ENCODE results near the gene PDIA2. TPM values are rescaled to one million over a fixed set of nuclear protein-coding genes. Genes with fewer than 3 reads are reported as not detected.

PDIA2 gene
- total and polyA plus RNA-seq, 5 donors from 2014 or later = not detected

DNA sequence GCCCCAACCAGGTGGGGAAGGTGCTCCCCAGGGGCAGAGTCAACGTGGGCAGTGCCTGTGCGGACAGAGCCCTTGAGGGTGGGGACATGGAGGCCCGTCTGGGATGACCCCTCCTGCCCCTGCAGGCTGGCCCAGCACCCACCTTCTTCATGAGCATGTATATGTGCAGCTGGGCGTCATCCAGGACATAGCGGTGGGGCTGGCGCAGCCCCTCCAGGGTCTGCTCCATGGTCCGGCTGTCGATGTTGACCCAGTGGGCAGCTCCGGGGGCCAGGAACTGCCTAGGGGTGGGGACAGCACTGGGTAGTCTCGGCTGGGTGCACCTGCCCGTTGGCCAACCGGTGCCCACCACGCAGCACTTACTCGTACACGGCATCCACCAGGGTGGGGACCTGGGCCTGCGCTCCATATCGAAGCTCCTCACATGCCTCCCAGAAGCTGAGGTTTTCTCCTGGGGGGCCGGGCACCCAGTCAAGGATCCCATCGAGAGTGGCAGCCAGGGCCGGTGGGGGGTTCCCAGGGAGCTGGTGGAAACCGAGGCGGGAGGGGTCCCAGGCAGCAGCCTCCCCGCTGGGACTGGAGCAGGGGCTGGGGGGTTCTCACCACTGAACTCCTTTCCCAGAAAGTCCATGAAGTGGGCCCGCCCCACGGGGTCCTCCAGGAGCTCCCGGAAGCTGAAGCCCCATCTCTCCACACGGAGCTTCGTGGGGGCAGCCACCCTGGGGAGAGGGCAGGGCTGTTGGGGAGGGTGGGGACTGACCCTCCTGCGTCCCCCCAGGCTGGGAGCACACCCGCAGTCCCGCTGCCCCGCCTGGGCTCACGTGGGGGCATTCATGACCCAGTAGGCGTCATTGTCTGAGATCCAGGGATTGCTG, 12.3 kb upstream of the PDIA2 start:
- H3K4me1 Mint-ChIP-seq = peaks cover 0 to 9% (median 0%) of the 10 kb centered on the region in 4 donors

DNA sequence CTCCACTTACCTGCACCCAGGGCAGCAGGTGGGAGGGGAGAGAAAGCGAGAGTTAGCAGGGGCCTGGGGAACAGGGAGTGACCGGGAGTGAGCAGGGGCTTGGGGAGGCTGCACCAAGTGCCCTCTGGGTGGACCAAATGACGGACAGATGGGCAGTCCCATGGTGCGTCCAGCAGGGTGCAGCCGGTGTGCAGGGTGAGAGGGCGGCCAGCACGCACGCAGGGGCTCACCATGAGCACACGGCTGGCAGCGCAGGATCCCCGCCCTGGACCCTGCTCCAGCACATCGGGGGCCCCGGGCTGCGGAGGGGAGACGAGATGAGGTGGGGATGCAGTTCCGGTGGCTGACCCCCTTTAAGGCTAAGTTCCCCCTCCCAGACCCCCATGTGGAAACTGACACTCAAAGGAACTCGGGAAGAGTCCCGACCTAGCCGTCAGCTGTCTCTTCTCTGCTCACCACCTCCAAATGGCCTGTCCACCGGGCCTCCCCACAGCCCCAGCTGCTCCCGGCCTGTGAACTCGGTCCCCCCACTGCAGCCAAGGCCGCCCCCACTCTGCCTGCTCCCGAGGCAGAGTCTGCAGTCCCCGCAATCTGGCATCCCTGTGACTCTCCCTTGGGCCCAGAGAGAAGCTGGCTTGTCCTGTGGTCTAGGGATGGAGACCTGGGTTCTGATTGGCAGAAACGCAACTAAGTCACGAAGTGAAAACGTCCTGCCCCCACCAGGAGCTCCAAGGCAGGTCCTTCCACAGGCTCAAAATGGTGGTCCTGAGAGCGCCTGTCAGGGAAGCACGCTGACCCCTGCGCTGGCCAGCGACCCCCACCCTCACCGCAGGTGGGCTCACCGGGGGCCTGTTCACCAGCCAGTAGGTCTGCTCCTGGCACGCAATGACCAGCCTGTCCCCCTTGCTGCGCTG, 10.1 kb upstream of the PDIA2 start:
- peaks cover 32% of the 10 kb centered on the region for H3K27me3 Mint-ChIP-seq
- H3K27ac ChIP-seq (ENCODE audit: insufficient read depth, low read length, poor library complexity, severe bottlenecking) = no peak overlapping the region
- peaks cover 0 to 7% (median 2%) of the 10 kb centered on the region in 4 donors for H3K4me1 Mint-ChIP-seq
- peaks cover 11% of the 10 kb centered on the region for H3K4me1 ChIP-seq (ENCODE audit: control insufficient read depth, insufficient read depth, low read length, poor library complexity, severe bottlenecking)
- H3K36me3 ChIP-seq (ENCODE audit: control insufficient read depth, insufficient read depth, low read length) = no peaks in the 10 kb centered on the region
- no peak for DNase-seq
- H3K9me3 Mint-ChIP-seq = no peaks in the 10 kb centered on the region
- H3K27me3 ChIP-seq (ENCODE audit: control insufficient read depth, insufficient read depth, low read length) = no peaks in the 10 kb centered on the region
- H3K4me3 Mint-ChIP-seq = no peak overlapping the region
- no peaks in the 10 kb centered on the region for H3K9me3 ChIP-seq (ENCODE audit: control insufficient read depth in 2 of 2, low read length in 2 of 2)
- no peak overlapping the region for H3K27ac Mint-ChIP-seq
- no peaks in the 10 kb centered on the region for H3K36me3 Mint-ChIP-seq
- no peak for ATAC-seq (ENCODE audit: low read depth in 2 of 2)
- H3K4me3 ChIP-seq (ENCODE audit: low read depth, low read length) = no peak overlapping the region

More for the DNA sequence above, 12.3 kb upstream of the PDIA2 start:
- H3K4me1 ChIP-seq (ENCODE audit: control insufficient read depth, insufficient read depth, low read length, poor library complexity, severe bottlenecking) = peaks cover 6% of the 10 kb centered on the region
- H3K27ac ChIP-seq (ENCODE audit: insufficient read depth, low read length, poor library complexity, severe bottlenecking) = no peak overlapping the region
- no peaks in the 10 kb centered on the region for H3K9me3 Mint-ChIP-seq
- H3K4me3 ChIP-seq (ENCODE audit: low read depth, low read length) = no peak overlapping the region
- H3K4me3 Mint-ChIP-seq = no peak overlapping the region
- no peaks in the 10 kb centered on the region for H3K27me3 ChIP-seq (ENCODE audit: control insufficient read depth, insufficient read depth, low read length)
- peaks cover 4% of the 10 kb centered on the region for H3K36me3 Mint-ChIP-seq
- H3K36me3 ChIP-seq (ENCODE audit: control insufficient read depth, insufficient read depth, low read length) = no peaks in the 10 kb centered on the region
- ATAC-seq (ENCODE audit: low read depth in 2 of 2) (no peak), DNase-seq (no peak)
- H3K27ac Mint-ChIP-seq = peak overlapping the region in 1 of 3 donors; percentile 14
- no peaks in the 10 kb centered on the region for H3K9me3 ChIP-seq (ENCODE audit: control insufficient read depth in 2 of 2, low read length in 2 of 2)
- H3K27me3 Mint-ChIP-seq = peaks cover 15% of the 10 kb centered on the region

DNA sequence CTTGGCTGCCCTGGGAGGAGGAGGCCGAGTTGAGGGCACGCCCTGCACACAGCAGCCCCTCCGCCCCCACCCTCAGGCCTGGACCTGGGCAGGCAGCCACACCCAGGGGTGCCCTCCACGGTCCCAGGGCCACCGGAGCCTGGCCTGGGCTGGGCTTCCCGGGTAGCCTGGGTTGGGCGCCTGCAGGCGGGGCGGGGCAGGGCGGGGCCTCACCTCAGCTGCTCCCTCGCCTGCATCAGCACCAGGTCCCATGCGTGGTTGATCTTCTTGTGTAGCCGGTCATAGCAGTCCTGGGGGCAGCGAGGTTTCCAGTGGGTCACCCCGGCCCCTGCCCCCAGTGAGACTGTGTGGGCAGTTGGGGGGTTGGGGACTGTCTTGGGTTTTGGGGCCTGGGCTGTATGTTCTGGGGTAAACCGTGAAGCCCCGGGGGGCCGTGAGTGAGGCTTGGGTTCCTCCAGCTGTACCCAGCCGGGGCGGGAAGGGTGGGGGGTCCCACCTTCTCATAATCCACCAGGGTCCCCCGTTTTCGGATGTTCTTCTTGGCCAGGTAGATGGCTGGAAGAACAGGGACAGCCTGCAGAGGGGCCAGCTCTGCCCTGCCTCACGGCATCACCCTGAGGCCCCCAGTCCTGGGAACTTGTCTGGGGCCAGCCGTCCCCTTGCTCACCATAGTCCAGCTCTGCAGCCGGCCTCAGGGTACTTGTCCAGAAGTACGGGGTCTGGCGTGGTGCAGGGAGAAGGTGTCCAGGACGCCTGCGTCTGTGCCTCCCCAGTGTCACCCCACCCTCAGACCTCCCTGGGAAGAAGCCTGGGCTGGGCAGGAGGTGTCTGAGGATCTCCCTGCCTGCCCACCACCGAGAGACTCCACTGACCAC, 9.2 kb upstream of the PDIA2 start:
- Histone ChIP-seq H3K4me1 (ENCODE audit: control insufficient read depth, insufficient read depth, low read length, poor library complexity, severe bottlenecking) (peaks cover 13% of the 10 kb centered on the region), H3K36me3 (ENCODE audit: control insufficient read depth, insufficient read depth, low read length) (no peaks in the 10 kb centered on the region), H3K27ac (ENCODE audit: insufficient read depth, low read length, poor library complexity, severe bottlenecking) (no peak overlapping the region), H3K9me3 (ENCODE audit: control insufficient read depth in 2 of 2, low read length in 2 of 2) (no peaks in the 10 kb centered on the region), H3K27me3 (ENCODE audit: control insufficient read depth, insufficient read depth, low read length) (peaks cover 2% of the 10 kb centered on the region), H3K4me3 (ENCODE audit: low read depth, low read length) (no peak overlapping the region)
- no peak overlapping the region for H3K27ac Mint-ChIP-seq
- ATAC-seq (ENCODE audit: low read depth in 2 of 2) = no peak
- H3K4me1 Mint-ChIP-seq = peaks cover 0 to 9% (median 4%) of the 10 kb centered on the region in 4 donors
- H3K9me3 Mint-ChIP-seq = no peaks in the 10 kb centered on the region
- H3K36me3 Mint-ChIP-seq = no peaks in the 10 kb centered on the region
- DNase-seq = no peak
- H3K4me3 Mint-ChIP-seq = no peak overlapping the region
- peaks cover 38% of the 10 kb centered on the region for H3K27me3 Mint-ChIP-seq

DNA sequence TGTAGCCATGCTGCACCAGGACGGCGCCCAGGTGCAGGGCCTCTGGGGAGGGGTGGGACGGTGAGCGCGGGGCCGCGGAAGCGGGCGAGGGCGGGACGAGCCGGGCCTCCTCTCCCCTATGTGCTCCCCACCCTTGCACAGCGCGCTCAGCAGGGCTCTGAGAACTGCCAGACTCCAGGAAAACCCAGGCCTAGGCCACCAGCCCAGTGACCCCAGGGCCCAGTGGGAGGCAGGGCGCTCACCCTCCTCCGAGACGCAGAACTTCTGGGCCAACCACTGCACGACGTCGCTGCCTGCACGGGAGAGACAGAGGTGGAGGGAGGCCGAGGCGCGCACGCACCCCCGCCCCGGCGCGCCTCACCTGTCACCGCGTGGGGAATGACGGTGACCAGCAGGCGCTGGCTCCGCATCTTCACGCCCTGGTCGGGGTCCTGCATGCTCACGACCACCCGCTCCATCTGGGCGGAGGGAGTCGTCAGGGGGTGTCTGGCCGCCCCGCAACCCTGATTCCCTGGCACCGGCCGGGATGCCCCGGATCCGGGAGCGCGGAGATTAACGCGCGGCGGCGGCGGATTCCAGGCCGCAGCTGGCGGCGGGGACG, 7.8 kb upstream of the PDIA2 start:
- no peaks in the 10 kb centered on the region for H3K9me3 Mint-ChIP-seq
- H3K4me3 Mint-ChIP-seq = peak overlapping the region in 1 of 4 donors; percentile 73
- Histone ChIP-seq H3K27me3 (ENCODE audit: control insufficient read depth, insufficient read depth, low read length) (peaks cover 4% of the 10 kb centered on the region), H3K36me3 (ENCODE audit: control insufficient read depth, insufficient read depth, low read length) (no peaks in the 10 kb centered on the region), H3K9me3 (ENCODE audit: control insufficient read depth in 2 of 2, low read length in 2 of 2) (no peaks in the 10 kb centered on the region), H3K4me3 (ENCODE audit: low read depth, low read length) (no peak overlapping the region), H3K27ac (ENCODE audit: insufficient read depth, low read length, poor library complexity, severe bottlenecking) (no peak overlapping the region), H3K4me1 (ENCODE audit: control insufficient read depth, insufficient read depth, low read length, poor library complexity, severe bottlenecking) (peaks cover 24% of the 10 kb centered on the region)
- ATAC-seq (ENCODE audit: low read depth in 2 of 2) (no peak), DNase-seq (no peak)
- H3K36me3 Mint-ChIP-seq = no peaks in the 10 kb centered on the region
- peaks cover 44% of the 10 kb centered on the region for H3K27me3 Mint-ChIP-seq
- H3K4me1 Mint-ChIP-seq = peaks cover 6 to 15% (median 9%) of the 10 kb centered on the region in 4 donors
- no peak overlapping the region for H3K27ac Mint-ChIP-seq

- ATAC-seq (ENCODE audit: low read depth in 2 of 2) (no peak), DNase-seq (no peak)
- Histone ChIP-seq H3K4me3 (ENCODE audit: low read depth, low read length) (no peak within 1 kb of the TSS), H3K27ac (ENCODE audit: insufficient read depth, low read length, poor library complexity, severe bottlenecking) (no peak within 1 kb of the TSS), H3K9me3 (ENCODE audit: control insufficient read depth in 2 of 2, low read length in 2 of 2) (no peaks in the 10 kb centered on the region), H3K36me3 (ENCODE audit: control insufficient read depth, insufficient read depth, low read length) (no peaks in the 10 kb centered on the region), H3K27me3 (ENCODE audit: control insufficient read depth, insufficient read depth, low read length) (peaks cover 4% of the 10 kb centered on the region), H3K4me1 (ENCODE audit: control insufficient read depth, insufficient read depth, low read length, poor library complexity, severe bottlenecking) (peaks cover 27% of the 10 kb centered on the region)
- Mint-ChIP-seq H3K27me3 (peaks cover 44% of the 10 kb centered on the region), H3K36me3 (no peaks in the 10 kb centered on the region), H3K27ac (no peak within 1 kb of the TSS), H3K4me1 (peaks cover 6 to 15% (median 9%) of the 10 kb centered on the region in 4 donors), H3K9me3 (no peaks in the 10 kb centered on the region), H3K4me3 (peak within 1 kb of the TSS in 3 of 4 donors; percentile 55 to 73 (median 73))
Observed at GRCh38 chr16:275786-276232, 7.2 kb upstream of the PDIA2 start, which contains the start of gene RGS11. TSS of gene RGS11 (minus strand) at chr16:275944. CDS start at chr16:275911, 33 bp downstream.

DNA sequence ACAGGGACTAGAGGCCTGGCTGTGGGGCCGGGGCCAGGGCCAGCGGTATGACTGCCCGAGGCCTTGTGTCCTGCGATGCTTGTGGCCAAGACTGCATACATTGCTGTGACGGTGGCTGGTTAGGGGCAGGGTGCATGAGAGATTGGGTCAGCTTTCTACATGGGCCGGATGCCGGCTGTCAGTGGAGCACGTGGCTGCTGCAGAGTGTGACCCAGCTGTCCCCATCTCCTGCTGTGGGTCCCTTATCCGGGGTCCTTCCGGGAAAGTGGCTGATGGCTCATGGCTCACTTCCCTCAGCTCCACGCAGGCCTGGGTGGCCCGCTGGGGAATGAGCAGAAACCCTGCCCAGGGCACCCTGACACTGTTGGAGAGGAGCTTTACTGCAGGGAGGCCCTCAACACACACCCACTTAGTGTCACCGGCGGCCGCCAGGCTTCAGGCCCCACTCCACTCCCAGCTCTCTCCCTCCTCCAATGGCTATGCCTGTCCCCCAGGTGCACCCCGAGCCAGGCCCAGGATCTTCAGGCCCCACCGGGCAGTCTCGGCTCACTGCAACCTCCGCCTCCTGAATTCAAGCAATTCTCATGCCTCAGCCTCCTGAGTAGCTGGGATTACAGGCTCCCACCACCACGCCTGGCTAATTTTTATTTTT, 6.4 kb upstream of the PDIA2 start:
- H3K4me3 ChIP-seq (ENCODE audit: low read depth, low read length) = no peak overlapping the region
- peaks cover 44% of the 10 kb centered on the region for H3K27me3 Mint-ChIP-seq
- H3K4me3 Mint-ChIP-seq = peak overlapping the region in 2 of 4 donors; percentile 55 to 73
- H3K36me3 ChIP-seq (ENCODE audit: control insufficient read depth, insufficient read depth, low read length) = no peaks in the 10 kb centered on the region
- no peaks in the 10 kb centered on the region for H3K9me3 ChIP-seq (ENCODE audit: control insufficient read depth in 2 of 2, low read length in 2 of 2)
- peaks cover 6 to 15% (median 9%) of the 10 kb centered on the region in 4 donors for H3K4me1 Mint-ChIP-seq
- peaks cover 34% of the 10 kb centered on the region for H3K4me1 ChIP-seq (ENCODE audit: control insufficient read depth, insufficient read depth, low read length, poor library complexity, severe bottlenecking)
- H3K27ac Mint-ChIP-seq = no peak overlapping the region
- H3K9me3 Mint-ChIP-seq = no peaks in the 10 kb centered on the region
- no peak for ATAC-seq (ENCODE audit: low read depth in 2 of 2)
- no peaks in the 10 kb centered on the region for H3K36me3 Mint-ChIP-seq
- peaks cover 4% of the 10 kb centered on the region for H3K27me3 ChIP-seq (ENCODE audit: control insufficient read depth, insufficient read depth, low read length)
- DNase-seq = no peak
- H3K27ac ChIP-seq (ENCODE audit: insufficient read depth, low read length, poor library complexity, severe bottlenecking) = no peak overlapping the region

All from CD4-positive, CD25-positive, alpha-beta regulatory T cell (primary cell).